ENCODE data around the gene RPA3. TPM values are rescaled to one million over a fixed set of nuclear protein-coding genes. Genes with fewer than 3 reads are reported as not detected.

RPA3 gene
- total and polyA plus RNA-seq, 2 experiments from 2014 or later = 16.3 to 71.8 TPM

DNA sequence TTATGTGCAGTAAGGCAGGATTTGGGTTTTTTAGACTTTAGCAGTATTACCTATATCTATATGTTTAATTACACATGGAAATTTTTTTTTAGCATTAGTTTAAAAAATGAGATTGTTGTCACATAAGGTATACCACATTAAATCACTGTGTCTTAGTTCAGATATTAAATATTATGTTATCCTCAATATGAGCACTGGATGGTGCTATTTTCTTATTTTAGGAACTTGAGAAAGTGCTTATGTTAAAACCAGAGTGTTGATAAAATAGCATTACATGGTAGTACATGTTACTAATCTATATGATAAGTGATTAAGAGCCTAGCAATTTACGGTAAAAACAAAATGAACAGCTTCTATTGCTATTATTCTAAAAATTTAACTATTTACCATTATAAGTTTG lies 123.0 kb downstream of the RPA3 start:
- H2AFZ ChIP-seq = no peak overlapping the region
- no peak overlapping the region for H3K9ac ChIP-seq
- H3K36me3 ChIP-seq (ENCODE audit: low read depth) = peaks cover 17% of the 10 kb centered on the region
- H3F3A ChIP-seq (ENCODE audit: insufficient read depth) = no peaks in the 10 kb centered on the region
- no peak for TF ChIP-seq EZH2phosphoT487 (IDR thresholded peaks at IDR 0.05; ENCODE audit: insufficient read depth, low read depth)
- no peak for TF ChIP-seq EZH2 (IDR thresholded peaks at IDR 0.05; ENCODE audit: insufficient read depth, poor library complexity, severe bottlenecking)
- 97 to 100% methylated on average over 1 of the region's 1 CpG for WGBS, 2 experiments (ENCODE audit: low coverage in 1 of 2, low lambda C conversion rate in 2 of 2, missing lambda C conversion rate in 2 of 2)
- no peak overlapping the region for H3K4me3 ChIP-seq
- no peak overlapping the region for H3K27ac ChIP-seq
- no peaks in the 10 kb centered on the region for H3K9me3 ChIP-seq (ENCODE audit: low read depth)
- in situ Hi-C loops (cut with MboI) = no loop called here
- DNase-seq = peak; percentile 51
- H4K20me1 ChIP-seq (ENCODE audit: insufficient read depth) = no peaks in the 10 kb centered on the region
- H3K79me2 ChIP-seq (ENCODE audit: insufficient read depth) = no peaks in the 10 kb centered on the region
- no peaks in the 10 kb centered on the region for H3K27me3 ChIP-seq (replicated peaks; ENCODE audit: insufficient read depth)
- no peaks in the 10 kb centered on the region for H3K9me2 ChIP-seq (ENCODE audit: insufficient read depth)
- H3K4me1 ChIP-seq (ENCODE audit: insufficient read depth) = no peaks in the 10 kb centered on the region
- H3K4me2 ChIP-seq (ENCODE audit: unreplicated experiment) = no peak overlapping the region

Other genes starting within 250 kb of the RPA3 start
- not detected in 2 replicates for gene COL28A1, start 182.7 kb downstream of the RPA3 start, total RNA-seq (2014; rRNA removed; shearing (Covaris generic))
- not detected in 2 replicates for gene COL28A1, start 182.7 kb downstream of the RPA3 start, polyA plus RNA-seq (2016; fragmentation: Nextera tagmentation; extraction: Ambion mirVana)
- 29.7 and 47.8 TPM in 2 replicates for gene MIOS, start 151.7 kb downstream of the RPA3 start, total RNA-seq (2014; rRNA removed; shearing (Covaris generic))
- 12.4 and 13.3 TPM in 2 replicates for gene MIOS, start 151.7 kb downstream of the RPA3 start, polyA plus RNA-seq (2016; fragmentation: Nextera tagmentation; extraction: Ambion mirVana)
- 11.8 and 15.6 TPM in 2 replicates for gene UMAD1, start 77.9 kb downstream of the RPA3 start, total RNA-seq (2014; rRNA removed; shearing (Covaris generic))
- gene UMAD1, start 77.9 kb downstream of the RPA3 start, polyA plus RNA-seq (2016; fragmentation: Nextera tagmentation; extraction: Ambion mirVana) = 18.6 and 18.7 TPM in 2 replicates

Data from GM23248 (cell line).